ENCODE measurements around the gene PDE4D.

PDE4D gene

GRCh38 chr5:59893429-59894227, at the start of gene PDE4D:
TSS of gene PDE4D (minus strand) at chr5:59893726.
- peak in 1 of 2 donors; percentile 2 for DNase-seq

- no peak for DNase-seq
Measured at GRCh38 chr5:59937633-59938032, 44.1 kb upstream of the PDE4D start.

- no peak for DNase-seq
Measured at GRCh38 chr5:59923465-59923864, 29.9 kb upstream of the PDE4D start.

GRCh38 chr5:59922220-59922619, 28.7 kb upstream of the PDE4D start:
- DNase-seq: no peak

GRCh38 chr5:59921816-59922215, 28.3 kb upstream of the PDE4D start:
- DNase-seq: no peak

GRCh38 chr5:59919484-59919883, 26.0 kb upstream of the PDE4D start:
- no peak for DNase-seq

GRCh38 chr5:59917121-59917520, 23.6 kb upstream of the PDE4D start:
- DNase-seq: no peak

- DNase-seq: no peak
Measured at GRCh38 chr5:59905188-59905587, 11.7 kb upstream of the PDE4D start.

GRCh38 chr5:59897075-59897474, 3.5 kb upstream of the PDE4D start:
- no peak for DNase-seq

GRCh38 chr5:59891962-59892643, 1.4 kb downstream of the PDE4D start:
- DNase-seq: no peak

- DNase-seq: no peak
Measured at GRCh38 chr5:59887274-59887673, 6.3 kb downstream of the PDE4D start.

GRCh38 chr5:59874675-59875074, 18.9 kb downstream of the PDE4D start:
- DNase-seq: no peak

- no peak for DNase-seq
Measured at GRCh38 chr5:59873113-59873512, 20.4 kb downstream of the PDE4D start.

GRCh38 chr5:59866661-59867060, 26.9 kb downstream of the PDE4D start:
- DNase-seq: no peak

- DNase-seq: no peak
Measured at GRCh38 chr5:59864718-59865117, 28.8 kb downstream of the PDE4D start.

- DNase-seq: no peak
Measured at GRCh38 chr5:59863777-59864176, 29.7 kb downstream of the PDE4D start.

- no peak for DNase-seq
Measured at GRCh38 chr5:59856358-59856757, 37.2 kb downstream of the PDE4D start.

GRCh38 chr5:59850766-59851165, 42.8 kb downstream of the PDE4D start:
- no peak for DNase-seq

- no peak for DNase-seq
Measured at GRCh38 chr5:59847586-59847985, 45.9 kb downstream of the PDE4D start.

- DNase-seq: no peak
Measured at GRCh38 chr5:59845730-59846129, 47.8 kb downstream of the PDE4D start.

GRCh38 chr5:59843511-59844213, 49.9 kb downstream of the PDE4D start:
- no peak for DNase-seq

- no peak for DNase-seq
Measured at GRCh38 chr5:59842999-59843398, 50.5 kb downstream of the PDE4D start.

- no peak for DNase-seq
Measured at GRCh38 chr5:59840200-59840601, 53.3 kb downstream of the PDE4D start.

- DNase-seq: no peak
Measured at GRCh38 chr5:59838989-59839388, 54.5 kb downstream of the PDE4D start.

All from bone marrow (tissue), 2 donors.